Esophagus squamous epithelium (tissue), 5 donors: ENCODE measurements around the gene IZUMO1. TPM values are rescaled to one million over a fixed set of nuclear protein-coding genes. Genes with fewer than 3 reads are reported as not detected.

Experiments used
- DNase-seq: peaks from one replicate; lab custom pipeline; 2025; lab: John Stamatoyannopoulos, UW
- H3K27ac ChIP-seq, 4 donors: fragments of 200-600 bp; sonication (generic); one replicate each; pipeline ENCODE4 v1.5.1; 2016 to 2019; ENCODE audit warnings: mild to moderate bottlenecking in 1 of 4
- H3K27me3 ChIP-seq, 4 donors: fragments of 200-600 bp; sonication (generic); 1 replicate in 3 of 4; 2 replicates in 1 of 4; pipeline versions ENCODE4 v1.5.1 to v1.6.0; 2017 to 2021; ENCODE audit warnings: antibody characterized with exemption in 1 of 4
- H3K36me3 ChIP-seq, 3 donors: fragments of 200-600 bp; sonication (generic); one replicate each; pipeline ENCODE4 v1.5.1; 2016 to 2019
- H3K4me1 ChIP-seq, 3 donors: fragments of 200-600 bp; sonication (generic); one replicate each; pipeline ENCODE4 v1.5.1; 2017 to 2019
- H3K4me3 ChIP-seq, 4 donors: fragments of 200-600 bp; sonication (generic); 1 replicate in 3 of 4; 2 replicates in 1 of 4; pipeline ENCODE4 v1.5.1; 2016 to 2019; ENCODE audit warnings: mild to moderate bottlenecking in 2 of 4, moderate library complexity in 1 of 4
- H3K9me3 ChIP-seq, 3 donors: fragments of 200-600 bp; sonication (generic); one replicate each; pipeline ENCODE4 v1.5.1; 2016 to 2019
- CTCF ChIP-seq, 6 experiments: fragments of 450-650 bp in 4 of 6; fragments of 200-600 bp in 2 of 6; sonication (generic) in 2 of 6; IDR thresholded peaks; one replicate each; pipeline ENCODE4 v1.5.1; 2016 to 2019; ENCODE audit warnings: antibody characterized with exemption in 6 of 6, mild to moderate bottlenecking in 4 of 6, moderate library complexity in 4 of 6
- POLR2A ChIP-seq, 4 donors: fragments of 450-650 bp; IDR thresholded peaks; one replicate each; pipeline ENCODE4 v1.6.1; 2017; ENCODE audit warnings: antibody characterized with exemption in 4 of 4, mild to moderate bottlenecking in 4 of 4, moderate library complexity in 3 of 4
- WGBS, 2 donors: methylation state at CpG; one replicate each; pipeline ENCODE4 v1.1.5; 2018; 5-methylcytosine and 5-hydroxymethylcytosine counted together
- intact Hi-C: fragments of 100-400 bp; cut with DNase I; formaldehyde crosslinking; loops from one replicate; pipeline ENCODE4 v1.15.0; 2022
- total RNA-seq, 4 donors: library from RNA; depleted of rRNA; stranded (reverse); fragments of >200 nt; gene quantifications; one replicate each; pipeline ENCODE4 v1.1.0, GENCODE V29; 2016
- donor health status: DM: yes; HTN: yes; CAD: no.

Gene IZUMO1
- total RNA-seq, 4 donors from 2014 or later = 2.3 to 56.0 (median 5.0) TPM; not detected in 1

DNA sequence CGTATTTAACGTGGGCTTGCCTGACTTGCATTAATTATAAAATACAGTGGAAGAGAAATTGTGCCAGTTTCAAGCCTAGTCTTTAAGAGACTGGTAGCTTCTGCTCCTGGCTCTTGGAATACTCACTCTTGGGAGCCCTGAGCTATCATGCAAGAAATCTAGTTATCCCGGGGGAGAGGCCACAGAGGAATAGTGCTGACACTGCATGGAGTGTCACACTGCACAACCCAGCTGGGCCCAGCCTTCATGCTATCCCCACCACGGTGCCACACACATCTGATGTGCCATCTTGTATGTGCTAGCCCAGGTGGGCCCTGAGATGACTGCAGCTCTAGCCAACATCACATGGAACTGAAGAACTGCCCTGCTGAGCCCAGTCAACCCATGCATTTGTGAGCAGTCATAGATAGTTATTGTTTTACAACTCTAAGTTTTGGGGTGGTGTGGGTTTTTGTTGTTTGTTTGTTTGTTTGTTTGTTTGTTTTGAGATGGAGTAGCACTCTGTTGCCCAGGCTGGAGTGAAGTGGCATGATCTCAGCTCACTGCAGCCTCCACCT, 35.5 kb downstream of the IZUMO1 start:
- no peak for DNase-seq
- H3K27me3 ChIP-seq = no peaks in the 10 kb centered on the region
- TF ChIP-seq POLR2A (IDR thresholded peaks at IDR 0.05) (no peak), CTCF (IDR thresholded peaks at IDR 0.05) (no peak)
- intact Hi-C loops = no loop called here
- H3K27ac ChIP-seq = no peak overlapping the region
- H3K4me3 ChIP-seq = no peak overlapping the region
- H3K9me3 ChIP-seq = no peaks in the 10 kb centered on the region
- 95 to 100% methylated on average over 3 to 4 of the region's 4 CpGs for WGBS, 2 donors
- peaks cover 25 to 31% (median 26%) of the 10 kb centered on the region in 3 donors for H3K4me1 ChIP-seq
- peaks cover 0 to 8% (median 0%) of the 10 kb centered on the region in 3 donors for H3K36me3 ChIP-seq

DNA sequence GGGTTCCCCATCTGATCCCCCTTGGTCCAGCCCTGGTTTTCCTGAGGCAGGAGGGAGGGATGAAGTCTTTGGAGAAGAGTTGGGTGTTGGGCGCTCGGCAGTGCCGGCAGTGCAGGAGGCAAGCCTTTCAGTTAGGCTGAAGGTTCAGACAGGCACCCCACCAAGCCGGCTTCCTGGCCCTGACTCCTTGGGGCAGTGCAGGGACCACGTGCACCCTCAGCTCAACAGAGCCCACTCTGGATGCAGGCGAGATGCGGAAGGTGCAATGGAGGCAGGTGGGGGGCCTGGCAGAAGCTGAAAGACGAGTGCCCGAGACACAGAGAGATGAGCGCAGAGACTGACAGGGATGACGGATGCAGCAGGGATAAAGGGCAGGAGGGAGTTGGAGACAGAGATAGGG, 38.2 kb downstream of the IZUMO1 start:
- Histone ChIP-seq H3K4me3 (no peak overlapping the region), H3K36me3 (peaks cover 0 to 26% (median 0%) of the 10 kb centered on the region in 3 donors), H3K27me3 (no peaks in the 10 kb centered on the region), H3K4me1 (peaks cover 8 to 9% (median 8%) of the 10 kb centered on the region in 3 donors), H3K27ac (no peak overlapping the region), H3K9me3 (no peaks in the 10 kb centered on the region)
- intact Hi-C loops = no loop called here
- DNase-seq = no peak
- WGBS, 2 donors = 62 to 76% methylated on average over 9 to 10 of the region's 11 CpGs
- TF ChIP-seq CTCF (IDR thresholded peaks at IDR 0.05) (no peak), POLR2A (IDR thresholded peaks at IDR 0.05) (no peak)

DNA sequence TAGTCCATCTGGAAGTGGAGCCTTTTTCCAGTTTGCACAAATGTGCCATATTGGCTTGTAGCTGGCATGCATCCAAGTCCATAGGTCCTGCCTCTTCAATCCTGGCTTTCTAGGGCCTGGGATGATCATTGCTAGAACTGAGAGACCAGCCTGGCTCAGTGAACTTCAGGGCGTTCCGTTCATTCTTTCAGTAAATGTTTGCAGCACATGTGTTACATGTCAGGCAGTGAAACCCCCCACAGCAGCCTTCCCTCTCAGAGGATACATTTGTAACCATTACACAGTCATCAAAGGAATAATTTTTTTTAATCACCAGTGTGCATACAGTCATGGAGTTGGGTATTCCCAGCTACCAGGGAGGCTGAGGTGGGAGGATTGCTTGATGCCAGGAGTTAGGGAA, 41.3 kb downstream of the IZUMO1 start:
- H3K9me3 ChIP-seq = no peaks in the 10 kb centered on the region
- intact Hi-C loops = no loop called here
- H3K27me3 ChIP-seq = no peaks in the 10 kb centered on the region
- no peak for DNase-seq
- TF ChIP-seq POLR2A (IDR thresholded peaks at IDR 0.05) = no peak
- no peak for TF ChIP-seq CTCF (IDR thresholded peaks at IDR 0.05)
- no peaks in the 10 kb centered on the region for H3K4me1 ChIP-seq
- WGBS, 2 donors = 50 to 78% methylated on average over 2 of the region's 2 CpGs
- H3K4me3 ChIP-seq = no peak overlapping the region
- peaks cover 0 to 54% (median 0%) of the 10 kb centered on the region in 3 donors for H3K36me3 ChIP-seq
- no peak overlapping the region for H3K27ac ChIP-seq

DNA sequence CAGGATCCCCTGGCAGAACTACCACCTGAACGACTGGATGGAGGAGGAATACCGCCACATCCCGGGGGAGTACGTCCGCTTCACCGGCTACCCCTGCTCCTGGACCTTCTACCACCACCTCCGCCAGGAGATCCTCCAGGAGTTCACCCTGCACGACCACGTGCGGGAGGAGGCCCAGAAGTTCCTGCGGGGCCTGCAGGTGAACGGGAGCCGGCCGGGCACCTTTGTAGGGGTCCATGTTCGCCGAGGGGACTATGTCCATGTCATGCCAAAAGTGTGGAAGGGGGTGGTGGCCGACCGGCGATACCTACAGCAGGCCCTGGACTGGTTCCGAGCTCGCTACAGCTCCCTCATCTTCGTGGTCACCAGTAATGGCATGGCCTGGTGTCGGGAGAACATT, 43.4 kb downstream of the IZUMO1 start:
- peaks cover 0 to 12% (median 0%) of the 10 kb centered on the region in 3 donors for H3K4me1 ChIP-seq
- no peak overlapping the region for H3K27ac ChIP-seq
- no peak for DNase-seq
- intact Hi-C loops = no loop called here
- no peaks in the 10 kb centered on the region for H3K27me3 ChIP-seq
- H3K36me3 ChIP-seq = peaks cover 0 to 54% (median 0%) of the 10 kb centered on the region in 3 donors
- TF ChIP-seq CTCF (IDR thresholded peaks at IDR 0.05) (no peak), POLR2A (IDR thresholded peaks at IDR 0.05) (no peak)
- H3K9me3 ChIP-seq = no peaks in the 10 kb centered on the region
- H3K4me3 ChIP-seq = no peak overlapping the region
- 92 to 94% methylated on average over 6 to 11 of the region's 23 CpGs for WGBS, 2 donors

GRCh38 chr19:48702701-48703100, 44.0 kb downstream of the IZUMO1 start:
- no peak for DNase-seq
- H3K27me3 ChIP-seq = no peaks in the 10 kb centered on the region
- peaks cover 0 to 54% (median 0%) of the 10 kb centered on the region in 3 donors for H3K36me3 ChIP-seq
- no peak overlapping the region for H3K4me3 ChIP-seq
- H3K9me3 ChIP-seq = no peaks in the 10 kb centered on the region
- intact Hi-C loops = no loop called here
- TF ChIP-seq POLR2A (IDR thresholded peaks at IDR 0.05) (no peak), CTCF (IDR thresholded peaks at IDR 0.05) (no peak)
- H3K27ac ChIP-seq = no peak overlapping the region
- 83 to 88% methylated on average over 13 of the region's 13 CpGs for WGBS, 2 donors
- peaks cover 0 to 18% (median 3%) of the 10 kb centered on the region in 3 donors for H3K4me1 ChIP-seq
